ENCODE data around the gene SRSF5.

Gene SRSF5

DNA sequence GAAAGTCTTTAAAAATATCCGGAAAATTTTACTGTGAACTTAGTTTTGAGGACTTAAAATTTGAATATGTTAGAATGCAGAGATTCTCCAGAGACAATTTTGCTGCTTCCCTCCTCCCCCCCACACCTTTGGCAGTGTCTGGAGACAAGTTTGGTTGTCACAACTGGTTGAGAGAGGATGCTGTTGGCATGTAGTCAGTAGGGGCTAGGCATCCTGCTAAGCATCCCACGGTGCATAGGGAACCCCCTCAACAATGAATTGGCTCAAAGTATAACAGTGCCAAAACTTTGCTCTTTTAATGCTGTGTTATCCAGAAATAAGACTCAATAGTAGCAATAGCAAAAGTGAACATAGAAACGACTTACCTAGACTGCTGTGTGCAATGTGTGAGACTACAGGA is 3.6 kb downstream of the SRSF5 start:
- DNase-seq (ENCODE audit: low spot score), result no peak

DNA sequence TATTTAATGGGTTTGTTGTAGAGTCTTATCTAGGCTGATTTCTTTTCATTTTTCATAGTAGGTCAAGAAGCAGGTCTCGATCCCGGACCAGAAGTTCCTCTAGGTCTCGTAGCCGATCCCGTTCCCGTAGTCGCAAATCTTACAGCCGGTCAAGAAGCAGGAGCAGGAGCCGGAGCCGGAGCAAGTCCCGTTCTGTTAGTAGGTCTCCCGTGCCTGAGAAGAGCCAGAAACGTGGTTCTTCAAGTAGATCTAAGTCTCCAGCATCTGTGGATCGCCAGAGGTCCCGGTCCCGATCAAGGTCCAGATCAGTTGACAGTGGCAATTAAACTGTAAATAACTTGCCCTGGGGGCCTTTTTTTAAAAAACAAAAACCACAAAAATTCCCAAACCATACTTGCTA is 4.2 kb downstream of the SRSF5 start:
- DNase-seq (ENCODE audit: low spot score), result no peak

DNA sequence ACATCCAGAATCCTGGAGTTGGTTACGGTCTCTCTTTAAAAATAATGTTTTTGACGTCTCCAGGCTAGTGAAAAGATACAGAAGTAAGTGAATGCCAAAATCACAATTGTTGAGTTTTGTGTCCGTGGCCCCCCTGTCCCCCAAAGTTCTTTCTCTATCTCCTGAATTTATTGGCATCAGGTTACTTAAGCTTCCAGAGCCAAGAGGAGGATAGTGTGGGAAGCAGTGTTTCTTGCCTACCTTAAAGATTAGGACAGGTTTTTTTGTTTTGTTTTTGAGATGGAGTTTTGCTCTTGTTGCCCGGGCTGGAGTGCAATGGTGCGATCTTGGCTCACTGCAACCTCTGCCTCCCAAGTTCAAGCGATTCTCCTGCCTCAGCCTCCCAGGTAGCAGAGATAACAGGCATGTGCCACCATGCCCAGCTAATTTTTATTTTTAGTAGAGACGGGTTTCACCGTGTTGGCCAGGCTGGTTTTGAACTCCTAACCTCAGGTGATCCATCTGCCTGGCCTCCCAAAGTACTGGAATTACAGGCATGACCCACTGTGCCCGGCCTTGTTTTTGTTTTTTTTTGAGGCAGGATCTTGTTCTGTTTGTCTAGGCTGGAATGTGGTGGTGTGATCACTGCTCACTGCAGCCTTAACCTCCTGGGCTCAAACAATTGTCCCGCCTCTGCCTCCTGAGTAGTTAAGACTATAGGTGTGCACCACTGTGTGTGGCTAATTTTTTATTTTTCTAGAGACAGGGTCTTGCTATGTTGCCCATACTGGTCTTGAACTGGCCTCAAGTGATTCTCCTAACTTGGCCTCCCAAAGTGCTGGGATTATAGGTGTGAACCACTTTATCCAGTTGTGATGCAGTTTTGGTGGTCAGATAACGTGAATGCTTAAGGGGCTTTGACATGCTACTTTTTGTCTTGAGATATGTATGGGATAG is 5.4 kb downstream of the SRSF5 start:
- DNase-seq (ENCODE audit: low spot score), result no peak

GRCh38 chr14:69773571-69774276 is 6.8 kb downstream of the SRSF5 start:
- no peak for DNase-seq (ENCODE audit: low spot score)

DNA sequence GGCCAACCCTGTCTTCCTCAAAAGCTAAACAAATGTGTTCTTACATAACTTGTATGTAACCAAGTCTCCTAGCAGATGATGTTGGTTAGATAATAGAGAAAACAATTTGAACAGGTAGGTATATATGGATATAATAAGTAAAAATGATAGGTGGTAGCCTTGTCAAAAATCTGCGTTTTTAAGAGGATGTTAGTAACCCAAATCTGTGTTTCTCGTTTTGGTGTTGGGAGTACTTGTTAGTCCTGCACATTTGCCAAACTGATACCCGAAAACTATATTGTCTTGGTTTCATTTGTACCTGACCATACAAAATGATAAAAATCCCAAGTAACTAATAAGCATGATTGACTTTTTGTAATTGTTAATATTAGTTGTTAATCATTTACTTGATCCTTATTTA is 8.1 kb downstream of the SRSF5 start:
- DNase-seq (ENCODE audit: low spot score), result no peak

- no peak for DNase-seq (ENCODE audit: low spot score)
Observed at GRCh38 chr14:69776875-69777453, 10.0 kb downstream of the SRSF5 start.

DNA sequence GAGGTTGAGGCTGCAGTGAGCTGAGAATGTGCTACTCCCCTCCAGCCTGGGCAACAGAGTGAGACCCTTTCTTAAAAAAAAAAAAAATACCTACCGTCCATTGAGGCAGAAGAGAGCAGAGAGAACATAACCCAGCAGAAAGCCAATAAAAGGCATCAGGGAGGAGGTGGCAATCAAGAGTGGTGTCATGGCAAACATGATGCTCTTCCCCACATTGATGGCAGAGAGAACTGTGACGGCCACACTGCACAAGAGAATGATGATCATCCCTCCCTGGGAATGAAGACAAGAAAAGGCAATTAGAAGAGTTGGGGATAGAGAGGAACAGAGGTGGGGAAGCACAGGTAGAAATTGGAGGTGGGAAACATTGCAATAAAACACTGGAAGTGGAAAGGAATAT is 12.1 kb downstream of the SRSF5 start:
- no peak for DNase-seq (ENCODE audit: low spot score)

- DNase-seq (ENCODE audit: low spot score), result no peak
Observed at GRCh38 chr14:69780092-69780491, 13.2 kb downstream of the SRSF5 start.

- DNase-seq (ENCODE audit: low spot score), result no peak
Observed at GRCh38 chr14:69780952-69781351, 14.0 kb downstream of the SRSF5 start.

DNA sequence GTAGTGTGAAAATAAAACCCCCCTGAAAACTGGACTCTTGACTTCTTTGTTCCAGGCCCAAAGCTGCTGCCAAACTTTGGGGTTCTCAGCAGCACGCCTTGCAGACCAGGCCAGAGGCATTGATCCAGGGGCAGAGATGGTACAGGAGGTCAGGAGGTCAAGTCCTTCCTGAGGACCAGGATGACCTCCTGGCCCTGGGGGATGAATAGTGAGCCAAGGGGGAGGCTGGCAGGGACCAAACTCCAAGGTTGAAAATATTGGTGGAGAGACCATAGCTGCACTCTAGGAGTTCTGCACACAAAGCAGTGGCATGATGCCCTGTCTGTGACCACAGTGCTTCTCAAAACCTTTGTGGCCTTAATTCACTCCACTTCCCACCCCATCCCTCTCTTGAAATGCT is 18.0 kb downstream of the SRSF5 start:
- no peak for DNase-seq (ENCODE audit: low spot score)

DNA sequence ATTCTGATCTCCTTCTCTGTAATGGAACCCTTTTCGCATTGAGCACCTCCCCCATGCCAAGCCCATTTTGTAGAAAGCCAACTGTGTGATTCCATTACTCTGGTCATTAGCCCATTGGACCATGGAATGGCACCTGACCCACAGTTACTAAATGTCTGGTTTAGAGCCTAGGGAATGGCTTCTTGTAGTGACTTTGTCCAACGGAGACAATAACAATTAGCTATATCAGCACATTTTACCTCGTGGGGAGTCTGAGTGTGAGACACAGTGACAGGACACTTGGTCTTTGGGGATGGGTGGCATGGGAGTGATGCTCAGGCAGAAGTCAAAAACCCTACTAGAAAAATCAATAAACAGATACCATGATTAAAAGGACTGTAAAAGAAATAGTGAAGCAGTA is 19.7 kb downstream of the SRSF5 start:
- DNase-seq (ENCODE audit: low spot score), result no peak

GRCh38 chr14:69789118-69789640 is 22.2 kb downstream of the SRSF5 start:
- no peak for DNase-seq (ENCODE audit: low spot score)

- DNase-seq (ENCODE audit: low spot score), result no peak
Observed at GRCh38 chr14:69792887-69793421, 26.0 kb downstream of the SRSF5 start.

GRCh38 chr14:69794791-69795190 is 27.8 kb downstream of the SRSF5 start:
- DNase-seq (ENCODE audit: low spot score), result no peak

GRCh38 chr14:69795691-69796090 is 28.7 kb downstream of the SRSF5 start:
- DNase-seq (ENCODE audit: low spot score), result no peak

DNA sequence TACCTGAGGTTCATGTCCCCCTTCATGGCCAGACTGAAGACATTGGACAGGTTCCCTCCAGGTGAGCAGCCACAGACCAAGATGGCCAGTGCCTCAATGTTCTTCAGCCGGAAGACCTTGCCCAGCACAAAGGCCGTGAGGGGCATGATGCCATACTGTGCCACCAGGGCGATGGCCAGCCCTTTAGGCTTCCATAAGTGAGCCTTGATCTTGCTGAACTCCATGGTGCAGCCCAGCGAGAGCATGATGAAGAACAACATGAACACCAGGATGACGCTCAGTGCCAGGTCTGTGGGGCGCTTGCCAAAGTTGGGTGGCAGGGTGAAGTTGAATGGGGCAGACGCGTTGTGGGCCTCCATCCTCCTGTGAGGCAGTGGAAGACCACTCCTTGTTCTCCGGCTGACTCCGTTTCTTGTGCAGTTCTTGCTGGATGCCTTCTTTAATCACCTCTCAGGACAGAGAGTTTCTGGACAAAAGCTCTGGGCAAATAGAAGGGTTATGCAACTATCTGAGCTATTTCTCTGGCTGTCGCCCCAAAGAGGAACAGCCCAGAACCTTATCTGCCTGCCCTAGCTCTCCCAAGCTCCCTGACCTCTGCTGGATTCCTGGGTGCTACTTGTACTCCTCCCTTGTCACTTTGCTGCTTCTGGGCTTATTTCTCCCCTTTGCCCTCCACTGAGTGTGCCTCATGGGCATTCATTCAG is 30.0 kb downstream of the SRSF5 start, which contains the start of gene SLC10A1:
Gene SLC10A1, minus strand, starts transcription at position 445 of the 704 bp plus-strand sequence. Its CDS starts 86 bp downstream, at position 359.
- DNase-seq (ENCODE audit: low spot score), result no peak

GRCh38 chr14:69797573-69798338 is 30.8 kb downstream of the SRSF5 start:
- no peak for DNase-seq (ENCODE audit: low spot score)

GRCh38 chr14:69798339-69798735 is 31.4 kb downstream of the SRSF5 start:
- DNase-seq (ENCODE audit: low spot score), result no peak

GRCh38 chr14:69803753-69804152 is 36.8 kb downstream of the SRSF5 start:
- no peak for DNase-seq (ENCODE audit: low spot score)

DNA sequence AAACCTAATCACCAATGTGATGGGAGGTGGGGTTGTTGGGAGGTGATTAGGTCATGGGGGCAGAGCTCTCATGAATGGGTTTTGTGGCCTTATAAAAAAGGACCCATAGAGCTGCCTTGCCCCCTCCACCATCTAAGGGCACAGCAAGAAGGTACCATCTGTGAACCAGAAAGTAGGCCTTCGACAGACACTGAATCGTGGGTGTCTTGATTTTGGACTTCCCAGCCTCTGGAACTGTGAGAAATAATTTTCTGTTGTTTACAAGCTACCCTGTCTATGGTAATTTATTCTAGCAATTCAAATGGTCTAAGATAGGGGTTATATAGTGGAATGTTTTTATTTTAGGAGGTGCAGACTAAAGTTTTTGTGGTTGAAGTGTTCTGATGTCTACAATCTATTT is 38.0 kb downstream of the SRSF5 start:
- DNase-seq (ENCODE audit: low spot score), result no peak

DNA sequence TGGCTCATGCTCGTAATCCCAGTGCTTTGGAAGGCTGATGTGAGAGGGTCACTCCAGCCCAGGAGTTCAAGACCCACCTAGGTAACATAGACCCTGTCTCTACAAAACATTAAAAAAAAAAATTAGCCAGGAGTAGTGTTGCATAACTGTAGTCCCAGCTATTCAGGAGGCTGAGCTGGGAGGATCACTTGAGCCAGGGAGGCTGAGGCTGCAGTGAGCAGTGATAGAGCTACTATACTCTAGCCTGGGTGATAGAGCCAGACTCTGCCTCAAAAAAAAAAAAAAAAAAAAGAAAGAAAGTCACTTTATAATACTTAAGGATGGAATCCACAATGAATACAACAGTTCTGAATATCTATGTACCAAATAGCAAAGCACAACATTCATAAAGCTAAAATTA is 40.2 kb downstream of the SRSF5 start:
- DNase-seq (ENCODE audit: low spot score), result no peak

Measured in pons (tissue), 1 donor.